Cardiac muscle cell (in vitro differentiated cells and primary cell): ENCODE measurements around the gene DYRK2. TPM values are rescaled to one million over a fixed set of nuclear protein-coding genes. Genes with fewer than 3 reads are reported as not detected.

Experiments used
- DNase-seq, 2 donors: peaks; one replicate each; pipeline versions ENCODE4 v3.0.0 to v3.0.0-alpha.2; 2010 to 2017; ENCODE audit warnings: low read depth in 1 of 2, low spot score in 1 of 2
- H3K27ac ChIP-seq: fragments of 200-600 bp; sonication (generic); 2 replicates; pipeline ENCODE4 v1.5.1; 2016
- H3K27me3 ChIP-seq: fragments of 200-600 bp; sonication (generic); 2 replicates; pipeline ENCODE4 v1.6.0; 2016; ENCODE audit warnings: control low read depth
- H3K36me3 ChIP-seq: fragments of 200-600 bp; sonication (generic); 2 replicates; pipeline ENCODE4 v1.5.1; 2016; ENCODE audit warnings: control low read depth
- H3K4me1 ChIP-seq: fragments of 200-600 bp; sonication (generic); 2 replicates; pipeline ENCODE4 v1.8.1; 2017; ENCODE audit warnings: low read depth, mild to moderate bottlenecking, mixed run types
- H3K4me3 ChIP-seq: fragments of 200-600 bp; sonication (generic); 2 replicates; pipeline ENCODE4 v1.5.1; 2016; ENCODE audit warnings: mild to moderate bottlenecking
- H3K9me3 ChIP-seq: fragments of 200-600 bp; sonication (generic); 2 replicates; pipeline ENCODE4 v1.5.1; 2017; ENCODE audit warnings: low read depth, mild to moderate bottlenecking, control low read depth
- polyA plus RNA-seq: library from polyadenylated mRNA; unstranded; fragments of >200 nt; fragmentation: Nextera tagmentation; extraction: Ambion mirVana; gene quantifications from 2 replicates; pipeline ENCODE4 v1.2.1, GENCODE V29; 2016
- total RNA-seq: library from RNA; depleted of rRNA; stranded (reverse); fragments of >200 nt; gene quantifications from 2 replicates; pipeline ENCODE4 v1.2.3, GENCODE V29; 2016
- TF ChIP-seq, protein P1 (sequence below): IDR thresholded peaks from 2 replicates; pipeline ENCODE4 v1.5.1; 2012; ENCODE audit warnings: low read depth, mild to moderate bottlenecking, low read length

Gene DYRK2
- total and polyA plus RNA-seq, 2 experiments from 2014 or later: 48.2 to 95.9 TPM

DNA sequence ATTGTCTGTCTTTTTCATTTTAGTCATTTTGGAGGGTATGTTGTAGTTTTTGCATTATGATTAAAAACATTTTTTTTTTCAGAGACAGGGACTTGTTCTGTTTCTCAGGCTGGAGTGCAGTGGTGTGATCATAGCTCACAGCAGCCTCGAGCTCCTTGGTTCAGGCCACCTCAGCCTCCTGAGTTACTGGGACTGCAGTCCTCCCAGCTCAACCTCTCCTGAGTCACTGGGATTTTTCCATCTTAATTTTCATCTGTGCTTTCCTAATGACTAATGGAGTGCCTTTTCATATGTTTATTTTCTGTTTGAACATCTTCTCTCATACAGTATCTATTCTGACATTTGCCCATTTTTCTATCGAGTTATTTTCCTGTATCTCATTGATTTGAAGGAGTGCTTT is 52.6 kb downstream of the DYRK2 start:
- H3K4me3 ChIP-seq: no peak overlapping the region
- TF ChIP-seq, protein P1, sequence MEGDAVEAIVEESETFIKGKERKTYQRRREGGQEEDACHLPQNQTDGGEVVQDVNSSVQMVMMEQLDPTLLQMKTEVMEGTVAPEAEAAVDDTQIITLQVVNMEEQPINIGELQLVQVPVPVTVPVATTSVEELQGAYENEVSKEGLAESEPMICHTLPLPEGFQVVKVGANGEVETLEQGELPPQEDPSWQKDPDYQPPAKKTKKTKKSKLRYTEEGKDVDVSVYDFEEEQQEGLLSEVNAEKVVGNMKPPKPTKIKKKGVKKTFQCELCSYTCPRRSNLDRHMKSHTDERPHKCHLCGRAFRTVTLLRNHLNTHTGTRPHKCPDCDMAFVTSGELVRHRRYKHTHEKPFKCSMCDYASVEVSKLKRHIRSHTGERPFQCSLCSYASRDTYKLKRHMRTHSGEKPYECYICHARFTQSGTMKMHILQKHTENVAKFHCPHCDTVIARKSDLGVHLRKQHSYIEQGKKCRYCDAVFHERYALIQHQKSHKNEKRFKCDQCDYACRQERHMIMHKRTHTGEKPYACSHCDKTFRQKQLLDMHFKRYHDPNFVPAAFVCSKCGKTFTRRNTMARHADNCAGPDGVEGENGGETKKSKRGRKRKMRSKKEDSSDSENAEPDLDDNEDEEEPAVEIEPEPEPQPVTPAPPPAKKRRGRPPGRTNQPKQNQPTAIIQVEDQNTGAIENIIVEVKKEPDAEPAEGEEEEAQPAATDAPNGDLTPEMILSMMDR: no peak
- H3K27ac ChIP-seq: no peak overlapping the region
- no peaks in the 10 kb centered on the region for H3K27me3 ChIP-seq
- no peaks in the 10 kb centered on the region for H3K4me1 ChIP-seq
- no peak for DNase-seq
- H3K9me3 ChIP-seq: no peaks in the 10 kb centered on the region
- no peaks in the 10 kb centered on the region for H3K36me3 ChIP-seq

DNA sequence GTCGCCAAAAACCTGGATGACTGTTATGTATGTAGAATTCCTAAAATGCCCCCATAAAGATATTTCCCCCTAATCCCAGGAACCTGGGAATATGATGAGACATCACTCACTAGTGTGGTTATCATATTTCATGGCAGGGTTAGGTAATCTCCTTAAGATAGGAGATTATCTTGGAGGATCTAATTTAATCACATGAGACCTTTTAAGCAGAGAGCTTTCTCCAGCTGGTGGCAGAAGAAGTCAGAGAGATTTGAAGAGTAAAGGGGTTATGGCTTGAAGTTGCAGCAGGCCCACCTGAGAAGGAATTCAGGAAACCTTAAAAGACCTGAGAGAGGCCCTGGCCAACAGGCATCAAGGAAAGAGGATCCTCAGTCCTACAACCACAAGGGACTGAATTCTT is 53.6 kb downstream of the DYRK2 start:
- no peak overlapping the region for H3K27ac ChIP-seq

DNA sequence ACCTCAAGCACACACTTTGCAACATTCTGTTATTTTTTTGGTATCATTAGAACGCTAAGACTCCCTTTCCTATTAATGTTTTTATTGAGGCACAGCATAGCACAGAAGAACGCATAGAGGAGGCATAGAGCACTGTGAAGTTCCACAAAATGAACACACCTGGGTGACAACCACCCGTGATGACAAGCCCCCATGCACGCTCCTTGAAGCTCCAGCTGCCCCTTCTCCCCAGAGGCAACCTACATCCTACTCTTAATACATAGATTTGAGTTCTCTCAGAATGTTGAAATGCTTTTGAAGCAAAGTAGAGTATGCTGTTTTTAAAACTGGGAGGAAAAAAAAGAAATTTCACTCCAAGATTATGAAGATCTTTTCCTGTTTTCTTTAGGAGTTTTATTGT is 55.5 kb downstream of the DYRK2 start:
- no peak for DNase-seq
- H3K27me3 ChIP-seq: no peaks in the 10 kb centered on the region
- H3K9me3 ChIP-seq: no peaks in the 10 kb centered on the region
- no peak overlapping the region for H3K27ac ChIP-seq
- no peaks in the 10 kb centered on the region for H3K36me3 ChIP-seq
- TF ChIP-seq, protein P1: no peak
- H3K4me3 ChIP-seq: no peak overlapping the region
- no peaks in the 10 kb centered on the region for H3K4me1 ChIP-seq

More for the DNA sequence above, 53.6 kb downstream of the DYRK2 start:
- Histone ChIP-seq H3K27me3 (no peaks in the 10 kb centered on the region), H3K9me3 (no peaks in the 10 kb centered on the region), H3K4me1 (no peaks in the 10 kb centered on the region), H3K4me3 (no peak overlapping the region), H3K36me3 (no peaks in the 10 kb centered on the region)
- TF ChIP-seq, protein P1: no peak
- no peak for DNase-seq

DNA sequence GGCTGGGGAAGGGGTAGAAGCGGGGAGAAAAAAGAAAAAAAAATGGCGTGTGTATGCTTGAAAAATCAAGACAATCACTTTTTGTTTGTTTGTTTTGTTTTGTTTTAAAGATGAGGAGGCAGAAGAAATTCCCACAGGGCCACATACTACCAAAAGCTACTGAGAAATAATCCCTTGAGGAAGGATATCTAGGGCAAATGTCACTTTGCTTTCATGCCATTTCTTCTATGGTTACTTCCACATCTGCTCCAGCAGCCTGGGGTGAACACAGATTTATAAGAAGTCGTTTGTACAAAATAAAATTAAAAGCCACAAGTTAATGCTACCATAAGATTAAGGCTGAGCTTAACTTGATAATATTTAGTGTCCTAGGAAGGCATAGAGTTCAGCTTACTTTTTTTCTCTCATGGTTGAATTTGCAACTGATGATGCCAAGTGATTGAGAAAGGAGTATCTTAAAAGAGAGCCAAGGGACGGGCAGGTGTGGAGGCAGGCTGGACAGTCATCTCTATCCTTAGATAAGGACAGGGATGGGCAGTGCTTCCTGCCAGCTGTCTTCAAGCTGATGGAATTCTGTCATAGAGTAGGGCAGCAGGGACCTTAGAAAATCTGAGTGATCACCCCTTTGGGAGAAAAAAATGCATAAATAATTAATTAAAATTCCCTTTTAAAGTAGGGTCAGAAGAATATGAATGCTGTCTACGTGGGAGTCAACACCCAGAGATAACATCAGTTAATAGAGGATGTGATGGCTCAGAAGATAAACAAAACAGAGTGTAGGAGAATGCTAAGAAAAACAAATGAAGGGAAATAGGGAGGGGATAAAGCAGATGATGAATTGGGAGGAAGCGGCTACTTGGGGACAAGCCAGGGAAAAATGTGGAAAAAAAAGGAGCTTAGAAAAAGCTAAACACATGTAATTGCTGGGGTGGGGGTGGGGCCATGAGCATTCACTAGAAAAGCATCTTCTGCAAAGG is 57.1 kb downstream of the DYRK2 start:
- Histone ChIP-seq H3K27ac (no peak overlapping the region), H3K27me3 (no peaks in the 10 kb centered on the region), H3K4me3 (no peak overlapping the region), H3K9me3 (no peaks in the 10 kb centered on the region), H3K36me3 (no peaks in the 10 kb centered on the region), H3K4me1 (no peaks in the 10 kb centered on the region)
- peak in 1 of 2 donors; percentile 65 for DNase-seq
- TF ChIP-seq, protein P1: no peak

DNA sequence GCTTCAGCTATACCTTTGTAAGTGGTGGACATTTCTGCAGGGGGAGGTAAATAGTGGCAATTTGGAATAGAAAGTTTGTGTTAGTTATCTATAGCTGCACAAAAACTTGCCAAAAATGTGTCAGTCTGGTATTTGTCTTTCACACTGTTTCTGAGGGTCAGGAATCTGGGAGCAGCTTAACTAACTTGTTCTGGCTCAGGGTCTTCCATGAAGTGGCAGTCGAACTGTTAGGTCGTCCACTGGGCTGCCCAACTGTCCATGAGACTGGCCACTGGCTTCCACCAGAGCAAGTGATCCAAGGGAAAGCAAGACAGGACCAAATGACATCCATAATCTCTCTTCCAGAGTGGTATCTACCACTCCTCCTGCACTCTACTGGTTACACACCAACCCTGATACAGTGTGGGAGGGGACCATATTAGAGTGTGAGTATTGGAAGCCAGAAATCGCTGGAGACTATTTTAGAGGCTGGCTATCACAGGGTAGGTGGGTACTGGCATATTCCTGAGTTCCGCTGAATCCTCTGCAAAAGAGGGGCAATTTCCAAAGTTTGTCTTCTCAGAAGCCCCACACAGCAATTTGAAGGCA is 60.9 kb downstream of the DYRK2 start:
- peak; percentile 13 to 16 for DNase-seq
- Histone ChIP-seq H3K4me1 (no peaks in the 10 kb centered on the region), H3K9me3 (no peaks in the 10 kb centered on the region), H3K27me3 (no peaks in the 10 kb centered on the region), H3K4me3 (no peak overlapping the region), H3K36me3 (no peaks in the 10 kb centered on the region), H3K27ac (no peak overlapping the region)
- TF ChIP-seq, protein P1: no peak
